Measurements from ENCODE around the gene SVOP. TPM values are rescaled to one million over a fixed set of nuclear protein-coding genes. Genes with fewer than 3 reads are reported as not detected.

The SVOP gene
- total and polyA plus RNA-seq, 2 donors (not counting 1 experiment from before 2014, with no cell fraction given): not detected

DNA sequence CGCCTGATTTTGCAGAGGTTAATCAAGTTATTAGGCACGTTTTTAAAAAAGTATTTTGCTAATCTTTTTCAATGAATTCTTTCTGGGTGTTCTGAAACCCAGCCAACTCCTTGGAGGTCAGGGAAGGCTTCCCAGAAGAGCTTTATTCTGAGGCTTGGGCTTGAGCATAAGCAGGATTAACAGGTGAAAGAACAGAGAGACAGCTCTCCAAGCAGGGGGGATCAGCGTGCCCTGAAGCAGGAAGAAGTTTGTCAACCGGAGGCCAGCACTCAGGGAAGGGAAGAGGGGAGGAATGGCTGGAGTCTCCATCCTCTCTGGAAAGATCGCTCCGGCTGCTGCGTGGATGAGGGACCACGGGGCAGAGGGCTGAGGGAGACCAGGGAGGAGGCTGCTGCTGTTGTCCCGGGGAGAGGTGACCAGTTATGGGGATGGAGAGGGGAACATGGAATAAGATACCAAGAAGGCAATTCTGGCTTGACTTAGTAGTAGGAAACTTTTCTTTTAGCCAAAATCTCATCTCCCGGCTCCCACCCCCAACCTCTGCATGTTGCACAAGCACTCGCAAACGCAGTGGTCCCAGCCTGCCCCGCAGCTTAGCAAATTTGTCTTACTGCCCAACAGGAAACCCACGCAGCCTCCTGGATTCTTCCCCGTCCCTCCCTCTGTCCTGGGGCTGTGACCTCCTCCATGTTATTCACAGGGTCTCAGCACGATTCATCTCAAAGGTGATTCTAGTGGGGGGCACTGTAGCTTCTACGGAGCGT lies 162.4 kb downstream of the SVOP start:
- peaks cover 0 to 4% (median 0%) of the 10 kb centered on the region in 4 experiments for H3K27me3 ChIP-seq (replicated peaks in 1 of 4; ENCODE audit: control extremely low read depth in 1 of 4, control insufficient read depth in 3 of 4, insufficient read depth in 4 of 4, low read length in 3 of 4)
- H4K20me1 ChIP-seq (ENCODE audit: control insufficient read depth, insufficient read depth, low read length, poor library complexity, severe bottlenecking): no peaks in the 10 kb centered on the region
- ATAC-seq (ENCODE audit: low read depth) (no peak), DNase-seq (peak; percentile 42)
- no peaks in the 10 kb centered on the region for H3K36me3 ChIP-seq (replicated peaks in 1 of 2; ENCODE audit: control extremely low read depth in 1 of 2, control insufficient read depth in 1 of 2, extremely low read depth in 1 of 2, insufficient read depth in 2 of 2, low read length in 1 of 2)
- Mint-ChIP-seq H3K27ac (peak overlapping the region; percentile 70), H3K4me3 (peak overlapping the region; percentile 85), H3K4me1 (peaks cover 63% of the 10 kb centered on the region), H3K27me3 (no peaks in the 10 kb centered on the region), H3K9me3 (ENCODE audit: insufficient read depth) (no peaks in the 10 kb centered on the region)
- H3K4me2 ChIP-seq (replicated peaks; ENCODE audit: low read depth, low read length, poor library complexity, severe bottlenecking): peak overlapping the region; percentile 80
- H3K9me3 ChIP-seq (ENCODE audit: control extremely low read depth in 1 of 3, control insufficient read depth in 2 of 3, insufficient read depth in 1 of 3, low read length in 2 of 3): no peaks in the 10 kb centered on the region
- H3K27ac ChIP-seq (ENCODE audit: low read length in 2 of 2): no peak overlapping the region
- ChIA-PET POLR2A (interaction anchor here (1.0 to 1.4 kb wide), 2 partner anchors 20 to 290 kb away, joined by 3 to 4 read pairs; no protein-coding TSS in a partner anchor), CTCF (interaction anchor here (1.0 to 5.7 kb wide), 2 partner anchors 26 to 92 kb away, joined by 3 to 27 read pairs; no protein-coding TSS in a partner anchor)
- peak overlapping the region; percentile 69 for H3K9ac ChIP-seq (ENCODE audit: low read length)
- intact Hi-C loops (cut with micrococcal nuclease): loop anchor here (5.0 kb wide), 1 partner anchor 221 kb away; no protein-coding TSS in a partner anchor
- H2AFZ ChIP-seq (ENCODE audit: insufficient read depth, low read depth, low read length, poor library complexity, severe bottlenecking): peak overlapping the region; percentile 84
- 6% methylated on average over 12 of the region's 18 CpGs for WGBS (ENCODE audit: insufficient coverage)
- TF ChIP-seq, protein P1, sequence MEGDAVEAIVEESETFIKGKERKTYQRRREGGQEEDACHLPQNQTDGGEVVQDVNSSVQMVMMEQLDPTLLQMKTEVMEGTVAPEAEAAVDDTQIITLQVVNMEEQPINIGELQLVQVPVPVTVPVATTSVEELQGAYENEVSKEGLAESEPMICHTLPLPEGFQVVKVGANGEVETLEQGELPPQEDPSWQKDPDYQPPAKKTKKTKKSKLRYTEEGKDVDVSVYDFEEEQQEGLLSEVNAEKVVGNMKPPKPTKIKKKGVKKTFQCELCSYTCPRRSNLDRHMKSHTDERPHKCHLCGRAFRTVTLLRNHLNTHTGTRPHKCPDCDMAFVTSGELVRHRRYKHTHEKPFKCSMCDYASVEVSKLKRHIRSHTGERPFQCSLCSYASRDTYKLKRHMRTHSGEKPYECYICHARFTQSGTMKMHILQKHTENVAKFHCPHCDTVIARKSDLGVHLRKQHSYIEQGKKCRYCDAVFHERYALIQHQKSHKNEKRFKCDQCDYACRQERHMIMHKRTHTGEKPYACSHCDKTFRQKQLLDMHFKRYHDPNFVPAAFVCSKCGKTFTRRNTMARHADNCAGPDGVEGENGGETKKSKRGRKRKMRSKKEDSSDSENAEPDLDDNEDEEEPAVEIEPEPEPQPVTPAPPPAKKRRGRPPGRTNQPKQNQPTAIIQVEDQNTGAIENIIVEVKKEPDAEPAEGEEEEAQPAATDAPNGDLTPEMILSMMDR (IDR thresholded peaks at IDR 0.05): no peak
- no peak for TF ChIP-seq EZH2 (IDR thresholded peaks at IDR 0.05; ENCODE audit: borderline replicate concordance, insufficient read depth, low read depth, low read length, poor library complexity, severe bottlenecking)
- H3K4me3 ChIP-seq (ENCODE audit: control extremely low read depth in 1 of 5, extremely low read depth in 1 of 5, insufficient read depth in 1 of 5, low read depth in 2 of 5, low read length in 4 of 5): peak overlapping the region; percentile 50 to 68 (median 57)
- H3K4me1 ChIP-seq (ENCODE audit: control insufficient read depth in 2 of 2, insufficient read depth in 2 of 2, low read length in 2 of 2): peaks cover 34 to 52% of the 10 kb centered on the region in 2 donors
- peaks cover 5% of the 10 kb centered on the region for H3K79me2 ChIP-seq (ENCODE audit: control insufficient read depth, insufficient read depth, low read length)

Small RNA genes lying within 50 kb of the gene (small RNA-seq; reads per million reads assigned to genes)
- gene AC190387.1 (ENCODE audit: insufficient read length, low read depth, low replicate concordance): not detected
- not detected for gene RNA5SP372 (ENCODE audit: insufficient read length, low read depth, low replicate concordance)
- gene RNU6-361P (ENCODE audit: insufficient read length, low read depth, low replicate concordance): not detected

Other genes with a start within 250 kb of the SVOP start
- 34.6 and 37.1 TPM in 2 replicates for gene SSH1, start 163.5 kb downstream of the SVOP start, total RNA-seq
- 6.3 and 6.4 TPM in 2 replicates for gene SSH1, start 163.5 kb downstream of the SVOP start, polyA plus RNA-seq
- not detected in 2 replicates for gene DAO, start 141.0 kb downstream of the SVOP start, total RNA-seq
- not detected in 2 replicates for gene DAO, start 141.0 kb downstream of the SVOP start, polyA plus RNA-seq
- gene USP30, start 31.5 kb upstream of the SVOP start, total RNA-seq: 24.7 and 32.5 TPM in 2 replicates
- 7.2 and 10.7 TPM in 2 replicates for gene USP30, start 31.5 kb upstream of the SVOP start, polyA plus RNA-seq
- gene ALKBH2, start 72.4 kb upstream of the SVOP start, total RNA-seq: 14.5 and 14.6 TPM in 2 replicates
- 14.6 and 25.6 TPM in 2 replicates for gene ALKBH2, start 72.4 kb upstream of the SVOP start, polyA plus RNA-seq
- gene UNG, start 76.5 kb upstream of the SVOP start, total RNA-seq: 13.5 and 14.7 TPM in 2 replicates
- 5.8 and 6.1 TPM in 2 replicates for gene UNG, start 76.5 kb upstream of the SVOP start, polyA plus RNA-seq
- gene ACACB, start 95.5 kb upstream of the SVOP start, total RNA-seq: 27.5 and 35.3 TPM in 2 replicates
- gene ACACB, start 95.5 kb upstream of the SVOP start, polyA plus RNA-seq: 7.4 and 9.9 TPM in 2 replicates

Data from B cell (primary cell).